Activated T-cell treated with anti-CD3 and anti-CD28 coated beads, Interleukin-2, amount 50 U/mL, for 4 hours (primary cell): ENCODE results near the gene CLSTN2. TPM values are rescaled to one million over a fixed set of nuclear protein-coding genes. Genes with fewer than 3 reads are reported as not detected.

Source experiments
- ATAC-seq, 2 donors: fragments of 200-7000 bp; cut with Tn5 transposase; one replicate each; pipeline ENCODE4 v1.10.0; 2021
- DNase-seq: peaks from one replicate; pipeline ENCODE4 v3.0.0-alpha.2; 2020
- H3K27me3 Mint-ChIP-seq: one replicate; pipeline ENCODE4 v1.8.0; 2021; ENCODE audit warnings: low read depth, mixed read lengths
- H3K36me3 Mint-ChIP-seq: one replicate; pipeline ENCODE4 v1.8.0; 2022; ENCODE audit warnings: mixed read lengths; ENCODE audit not compliant: insufficient read depth
- H3K4me1 Mint-ChIP-seq: one replicate; pipeline ENCODE4 v1.8.0; 2021; ENCODE audit warnings: low read depth, mixed read lengths
- H3K4me3 Mint-ChIP-seq: one replicate; pipeline ENCODE4 v1.8.0; 2021; ENCODE audit warnings: mild to moderate bottlenecking, moderate library complexity, mixed read lengths
- H3K9me3 Mint-ChIP-seq: one replicate; pipeline ENCODE4 v1.8.0; 2021; ENCODE audit warnings: mixed read lengths
- total RNA-seq, 3 donors: library from RNA; stranded (reverse); gene quantifications; one replicate each; pipeline ENCODE4 v1.2.1, GENCODE V29; 2021

The CLSTN2 gene
- total RNA-seq, 3 donors from 2014 or later, result under 0.01 to 0.10 (median 0.03) TPM

DNA sequence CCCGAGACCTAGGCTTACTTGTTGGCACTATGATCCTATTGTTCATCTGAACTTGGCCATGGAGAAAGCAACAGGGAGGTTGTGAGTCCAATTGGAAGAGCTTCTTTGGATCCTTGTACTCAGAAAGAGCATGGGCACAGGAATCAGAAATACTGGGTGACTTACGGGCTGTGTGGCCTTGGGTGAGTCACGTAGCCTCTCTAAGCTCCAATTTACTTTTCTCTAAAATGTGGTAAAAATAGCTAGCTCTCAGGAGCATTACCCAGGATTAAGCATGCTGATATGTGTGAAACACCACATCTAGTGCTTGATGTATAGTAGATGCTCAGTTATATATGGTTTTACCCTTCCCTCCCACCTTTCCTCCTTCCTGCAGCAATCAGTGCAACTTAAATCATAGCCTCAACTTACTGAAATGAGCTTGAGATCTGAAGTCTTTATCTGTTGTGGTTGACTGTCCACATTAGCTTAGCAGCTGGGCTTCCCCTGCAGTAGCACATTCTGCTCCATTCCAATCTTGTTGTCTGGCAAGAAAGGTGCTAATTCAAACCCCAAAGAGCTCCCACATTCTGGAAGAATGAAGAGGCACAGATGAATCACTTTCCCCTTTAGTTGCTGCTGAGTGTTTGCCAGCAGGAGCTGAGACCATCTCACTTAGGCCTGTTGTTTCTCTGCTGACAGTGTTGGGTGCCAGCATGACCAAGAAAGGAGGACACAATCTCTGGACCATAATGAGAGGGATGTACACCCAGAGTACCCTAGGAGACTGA, 443.8 kb downstream of the CLSTN2 start:
- H3K27me3 Mint-ChIP-seq, result no peaks in the 10 kb centered on the region
- H3K36me3 Mint-ChIP-seq, result no peaks in the 10 kb centered on the region
- no peak for ATAC-seq
- no peak for DNase-seq
- no peak overlapping the region for H3K4me3 Mint-ChIP-seq
- H3K9me3 Mint-ChIP-seq, result no peaks in the 10 kb centered on the region
- no peaks in the 10 kb centered on the region for H3K4me1 Mint-ChIP-seq

DNA sequence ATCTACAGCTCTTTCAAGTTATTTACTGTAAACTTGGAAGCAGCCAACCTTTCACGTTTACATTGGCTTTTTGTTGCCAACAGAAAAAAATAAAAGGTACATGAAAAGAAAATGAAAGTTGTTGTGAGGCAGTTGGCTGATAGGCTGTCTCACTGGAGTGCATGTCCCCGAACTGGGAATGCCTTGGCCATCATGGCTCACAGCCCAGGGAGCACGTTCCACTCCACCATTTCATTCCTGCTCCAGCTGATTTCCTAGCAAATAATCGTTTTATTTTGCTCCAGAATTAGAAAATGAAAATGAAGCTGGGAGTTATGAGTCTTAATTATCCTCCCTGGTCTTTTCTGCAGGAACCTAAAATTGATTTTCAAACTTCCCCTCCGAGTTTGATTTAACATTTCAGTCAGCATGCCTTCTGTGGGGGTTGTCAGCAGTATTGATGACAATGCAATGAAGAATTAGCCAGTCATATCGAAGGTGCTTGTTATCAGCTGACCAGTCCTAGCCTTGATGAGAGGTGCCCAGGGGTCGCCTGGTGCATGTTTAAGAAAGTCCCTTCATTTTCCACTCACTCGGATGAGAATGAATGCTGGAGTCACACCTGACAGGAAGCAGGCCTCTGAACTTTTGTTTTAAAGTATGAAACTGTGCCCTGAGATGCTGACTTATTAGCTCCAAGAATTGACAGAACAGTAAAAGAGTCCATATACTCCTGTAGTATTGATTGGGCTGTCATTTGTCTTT, 449.2 kb downstream of the CLSTN2 start:
- no peaks in the 10 kb centered on the region for H3K36me3 Mint-ChIP-seq
- no peaks in the 10 kb centered on the region for H3K9me3 Mint-ChIP-seq
- ATAC-seq (no peak), DNase-seq (no peak)
- no peaks in the 10 kb centered on the region for H3K27me3 Mint-ChIP-seq
- H3K4me3 Mint-ChIP-seq, result no peak overlapping the region
- no peaks in the 10 kb centered on the region for H3K4me1 Mint-ChIP-seq

- Mint-ChIP-seq H3K9me3 (no peaks in the 10 kb centered on the region), H3K36me3 (no peaks in the 10 kb centered on the region)
Measured at GRCh38 chr3:140384876-140385275, 449.9 kb downstream of the CLSTN2 start.

GRCh38 chr3:140386357-140387100, 451.5 kb downstream of the CLSTN2 start:
- Mint-ChIP-seq H3K4me1 (no peaks in the 10 kb centered on the region), H3K27me3 (no peaks in the 10 kb centered on the region), H3K36me3 (no peaks in the 10 kb centered on the region), H3K4me3 (no peak overlapping the region), H3K9me3 (no peaks in the 10 kb centered on the region)
- no peak for ATAC-seq
- no peak for DNase-seq

More at GRCh38 chr3:140384876-140385275, 449.9 kb downstream of the CLSTN2 start:
- H3K4me1 Mint-ChIP-seq, result no peaks in the 10 kb centered on the region
- H3K27me3 Mint-ChIP-seq, result no peaks in the 10 kb centered on the region
- ATAC-seq (no peak), DNase-seq (no peak)
- no peak overlapping the region for H3K4me3 Mint-ChIP-seq

DNA sequence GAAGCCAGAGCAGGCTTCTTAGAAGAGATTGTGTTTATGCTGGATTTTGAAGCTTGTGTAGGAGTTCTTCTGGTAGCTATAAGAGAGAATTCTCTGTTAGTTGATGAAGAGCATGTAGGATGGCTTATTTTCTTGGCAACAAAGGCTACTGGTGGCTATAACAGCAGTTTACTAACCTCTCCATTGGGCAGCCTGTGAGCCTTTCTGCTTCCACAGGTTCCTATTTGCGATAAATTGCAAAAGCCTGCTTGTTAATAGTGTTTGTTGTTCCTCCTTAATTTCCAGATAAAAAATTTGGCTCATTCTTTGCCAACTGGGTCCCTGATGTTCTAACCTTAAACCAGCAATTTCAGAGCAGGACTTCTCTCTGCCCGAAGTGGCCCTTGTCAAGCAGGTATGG, 452.3 kb downstream of the CLSTN2 start:
- Mint-ChIP-seq H3K9me3 (no peaks in the 10 kb centered on the region), H3K4me3 (no peak overlapping the region), H3K36me3 (no peaks in the 10 kb centered on the region), H3K4me1 (no peaks in the 10 kb centered on the region), H3K27me3 (no peaks in the 10 kb centered on the region)
- DNase-seq (no peak), ATAC-seq (no peak)

- H3K9me3 Mint-ChIP-seq, result no peaks in the 10 kb centered on the region
- H3K4me3 Mint-ChIP-seq, result no peak overlapping the region
- DNase-seq (no peak), ATAC-seq (no peak)
- no peaks in the 10 kb centered on the region for H3K4me1 Mint-ChIP-seq
- no peaks in the 10 kb centered on the region for H3K27me3 Mint-ChIP-seq
- no peaks in the 10 kb centered on the region for H3K36me3 Mint-ChIP-seq
Measured at GRCh38 chr3:140388202-140388922, 453.4 kb downstream of the CLSTN2 start.

GRCh38 chr3:140391061-140391460, 456.1 kb downstream of the CLSTN2 start:
- Mint-ChIP-seq H3K4me3 (no peak overlapping the region), H3K9me3 (no peaks in the 10 kb centered on the region), H3K36me3 (no peaks in the 10 kb centered on the region), H3K4me1 (no peaks in the 10 kb centered on the region), H3K27me3 (peaks cover 4% of the 10 kb centered on the region)
- DNase-seq (no peak), ATAC-seq (no peak)

DNA sequence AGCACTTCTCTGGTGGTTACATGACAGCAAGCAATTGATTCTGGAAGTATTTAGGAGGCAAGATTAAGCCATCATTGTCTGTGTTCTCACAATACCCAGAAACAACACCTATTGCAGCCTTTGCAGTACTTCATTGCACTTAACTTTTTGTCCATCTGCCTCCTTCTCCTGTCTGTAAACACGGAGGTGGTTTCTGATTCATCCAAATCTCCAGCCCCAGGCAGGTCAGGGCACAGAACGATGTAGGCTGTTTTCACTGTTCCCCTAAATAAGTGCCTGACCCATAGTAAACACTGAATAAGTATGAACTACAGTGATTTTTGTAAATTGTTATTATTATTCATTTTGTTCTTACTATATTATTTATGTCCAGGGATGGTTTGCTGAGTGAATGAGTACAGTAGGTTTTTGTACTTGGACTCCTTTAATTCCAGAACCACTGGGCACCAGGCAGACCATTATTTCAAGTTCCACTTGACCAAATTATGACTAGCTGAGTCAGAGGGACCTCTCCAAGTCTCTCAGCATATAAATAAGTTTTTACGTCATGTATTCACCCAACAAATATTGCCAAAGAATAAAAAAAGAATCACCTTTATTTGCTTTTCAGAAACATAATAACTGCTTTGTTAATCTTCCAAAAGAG, 459.6 kb downstream of the CLSTN2 start:
- Mint-ChIP-seq H3K27me3 (peaks cover 4% of the 10 kb centered on the region), H3K4me1 (no peaks in the 10 kb centered on the region), H3K36me3 (no peaks in the 10 kb centered on the region), H3K9me3 (no peaks in the 10 kb centered on the region), H3K4me3 (no peak overlapping the region)
- ATAC-seq (no peak), DNase-seq (no peak)

DNA sequence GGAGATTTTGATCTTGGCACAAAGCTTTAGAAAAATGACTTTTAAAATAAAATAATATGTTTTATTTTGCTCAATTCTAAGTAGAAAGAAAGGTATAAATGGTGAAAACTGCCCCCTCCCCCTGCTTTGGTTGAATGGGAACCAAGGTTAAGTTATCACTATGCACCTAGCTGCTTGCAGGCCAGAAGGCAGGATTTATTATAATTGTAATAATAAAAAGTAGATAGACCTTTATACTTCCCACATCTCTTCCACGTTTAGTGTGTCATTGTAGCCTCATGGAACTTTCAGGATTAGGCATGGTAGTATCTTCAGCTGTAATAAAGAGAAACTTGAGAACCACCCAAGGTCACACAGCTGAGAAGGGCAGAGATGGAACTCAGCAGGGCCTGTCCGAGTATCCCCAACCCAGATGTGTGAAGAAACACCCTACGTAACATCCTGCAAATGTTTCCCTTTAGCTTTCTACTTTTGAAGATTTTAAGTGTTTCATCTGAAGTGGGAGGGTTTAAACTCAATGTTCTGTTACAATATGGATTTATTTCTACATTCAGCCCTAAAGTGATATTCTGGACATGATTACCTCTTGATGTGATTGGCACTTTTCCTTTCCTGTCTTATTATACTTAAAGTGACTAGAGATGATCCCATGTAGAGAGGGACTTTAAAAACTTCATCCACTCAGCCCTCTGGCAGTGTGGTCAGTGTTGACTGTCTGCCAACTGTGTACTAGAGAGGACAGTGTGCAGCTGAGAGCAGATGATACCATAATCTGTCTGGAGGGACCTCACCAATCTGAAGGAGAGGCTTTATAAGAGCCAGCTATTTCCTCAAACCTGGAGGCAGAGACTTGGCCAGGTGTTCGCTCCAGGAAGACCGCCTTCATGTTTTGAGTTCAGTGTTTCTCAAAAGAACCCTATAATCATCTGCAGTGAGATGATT, 460.4 kb downstream of the CLSTN2 start:
- Mint-ChIP-seq H3K9me3 (no peaks in the 10 kb centered on the region), H3K27me3 (peaks cover 4% of the 10 kb centered on the region), H3K4me3 (no peak overlapping the region), H3K4me1 (no peaks in the 10 kb centered on the region), H3K36me3 (no peaks in the 10 kb centered on the region)
- DNase-seq (no peak), ATAC-seq (no peak)

DNA sequence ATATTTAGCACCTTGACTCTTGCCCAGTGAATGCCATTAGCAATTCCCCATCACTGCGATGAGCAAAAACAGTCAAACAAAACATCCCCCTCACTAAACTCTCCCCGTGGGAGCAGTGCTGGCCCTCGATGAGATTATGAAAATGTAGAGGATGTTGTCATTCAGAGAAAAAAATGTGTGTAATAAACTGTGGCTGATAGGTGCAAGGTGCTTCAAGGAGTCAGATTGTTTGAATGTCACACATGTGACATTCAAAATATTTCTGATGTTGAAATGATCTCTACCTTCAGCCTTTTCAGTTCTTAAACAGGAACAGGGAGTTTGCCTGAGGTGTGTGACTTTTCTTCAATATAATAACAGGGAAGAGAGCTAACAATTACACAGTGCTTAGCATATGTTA, 461.1 kb downstream of the CLSTN2 start:
- no peak for ATAC-seq
- no peaks in the 10 kb centered on the region for H3K9me3 Mint-ChIP-seq

GRCh38 chr3:140397847-140398246, 462.9 kb downstream of the CLSTN2 start:
- no peaks in the 10 kb centered on the region for H3K9me3 Mint-ChIP-seq
- DNase-seq, result no peak
- no peaks in the 10 kb centered on the region for H3K36me3 Mint-ChIP-seq
- H3K4me1 Mint-ChIP-seq, result no peaks in the 10 kb centered on the region
- peaks cover 4% of the 10 kb centered on the region for H3K27me3 Mint-ChIP-seq
- H3K4me3 Mint-ChIP-seq, result no peak overlapping the region
- ATAC-seq, result no peak

More for the DNA sequence above, 461.1 kb downstream of the CLSTN2 start:
- Mint-ChIP-seq H3K36me3 (no peaks in the 10 kb centered on the region), H3K4me1 (no peaks in the 10 kb centered on the region), H3K4me3 (no peak overlapping the region), H3K27me3 (peaks cover 4% of the 10 kb centered on the region)
- no peak for DNase-seq

- DNase-seq (no peak), ATAC-seq (no peak)
- Mint-ChIP-seq H3K4me1 (no peaks in the 10 kb centered on the region), H3K4me3 (no peak overlapping the region), H3K27me3 (peaks cover 4% of the 10 kb centered on the region), H3K9me3 (no peaks in the 10 kb centered on the region), H3K36me3 (no peaks in the 10 kb centered on the region)
Measured at GRCh38 chr3:140398387-140398786, 463.4 kb downstream of the CLSTN2 start.

GRCh38 chr3:140399871-140400270, 464.9 kb downstream of the CLSTN2 start:
- H3K9me3 Mint-ChIP-seq, result no peaks in the 10 kb centered on the region
- no peaks in the 10 kb centered on the region for H3K4me1 Mint-ChIP-seq
- peaks cover 5% of the 10 kb centered on the region for H3K27me3 Mint-ChIP-seq
- DNase-seq (no peak), ATAC-seq (no peak)
- no peaks in the 10 kb centered on the region for H3K36me3 Mint-ChIP-seq
- no peak overlapping the region for H3K4me3 Mint-ChIP-seq
